ENCODE measurements around the gene RPS10.
"Not testable (repeated sequence)": the region's sequence is repeated elsewhere in the genome, so short reads cannot be mapped to it uniquely, and the experiment has no call there.

The RPS10 gene

GRCh38 chr6:34391786-34392496 is 33.9 kb downstream of the RPS10 start:
- peak; percentile 74 for DNase-seq

GRCh38 chr6:34391473-34391785 is 34.4 kb downstream of the RPS10 start:
- no peak for DNase-seq

- DNase-seq, result peak; percentile 36
Observed at GRCh38 chr6:34390531-34391472, 35.1 kb downstream of the RPS10 start.

- no peak for DNase-seq
Observed at GRCh38 chr6:34389034-34389433, 36.8 kb downstream of the RPS10 start.

GRCh38 chr6:34388421-34388820 is 37.4 kb downstream of the RPS10 start:
- no peak for DNase-seq

- no peak for DNase-seq
Observed at GRCh38 chr6:34386316-34387137, 39.3 kb downstream of the RPS10 start.

- DNase-seq, result no peak
Observed at GRCh38 chr6:34385793-34386195, 40.1 kb downstream of the RPS10 start.

- DNase-seq, result no peak
Observed at GRCh38 chr6:34384321-34385153, 41.3 kb downstream of the RPS10 start.

GRCh38 chr6:34383656-34384320 is 42.1 kb downstream of the RPS10 start:
- no peak for DNase-seq

GRCh38 chr6:34383161-34383631 is 42.7 kb downstream of the RPS10 start:
- DNase-seq, result no peak

- no peak for DNase-seq
Observed at GRCh38 chr6:34381081-34381480, 44.8 kb downstream of the RPS10 start.

GRCh38 chr6:34378470-34378869 is 47.4 kb downstream of the RPS10 start:
- no peak for DNase-seq

GRCh38 chr6:34377984-34378383 is 47.9 kb downstream of the RPS10 start:
- no peak for DNase-seq

- not testable (repeated sequence) for DNase-seq
Observed at GRCh38 chr6:34377571-34377970, 48.3 kb downstream of the RPS10 start.

GRCh38 chr6:34375833-34376232 is 50.0 kb downstream of the RPS10 start:
- DNase-seq, result no peak

- DNase-seq, result no peak
Observed at GRCh38 chr6:34374508-34374907, 51.4 kb downstream of the RPS10 start.

GRCh38 chr6:34374069-34374468 is 51.8 kb downstream of the RPS10 start:
- no peak for DNase-seq

GRCh38 chr6:34373511-34373910 is 52.4 kb downstream of the RPS10 start:
- DNase-seq, result no peak

- not testable (repeated sequence) for DNase-seq
Observed at GRCh38 chr6:34371865-34372264, 54.0 kb downstream of the RPS10 start.

- peak; percentile 27 for DNase-seq
Observed at GRCh38 chr6:34370361-34370760, 55.5 kb downstream of the RPS10 start.

GRCh38 chr6:34369385-34369784 is 56.5 kb downstream of the RPS10 start:
- no peak for DNase-seq
